ELF-1 (cell line): Measurements from ENCODE around the gene LYRM7.
"Not testable (repeated sequence)": the region's sequence is repeated elsewhere in the genome, so short reads cannot be mapped to it uniquely, and the experiment has no call there.

Source experiments
- DNase-seq: peaks from one replicate; pipeline ENCODE4 v3.0.0-alpha.2; 2016; ENCODE audit warnings: low read depth, low spot score

Gene LYRM7

GRCh38 chr5:131170540-131171275 is at the start of gene LYRM7:
Gene LYRM7, plus strand, starts transcription at chr5:131170944. Its CDS starts 77 bp downstream, at chr5:131171021.
- peak; percentile 99 for DNase-seq

DNA sequence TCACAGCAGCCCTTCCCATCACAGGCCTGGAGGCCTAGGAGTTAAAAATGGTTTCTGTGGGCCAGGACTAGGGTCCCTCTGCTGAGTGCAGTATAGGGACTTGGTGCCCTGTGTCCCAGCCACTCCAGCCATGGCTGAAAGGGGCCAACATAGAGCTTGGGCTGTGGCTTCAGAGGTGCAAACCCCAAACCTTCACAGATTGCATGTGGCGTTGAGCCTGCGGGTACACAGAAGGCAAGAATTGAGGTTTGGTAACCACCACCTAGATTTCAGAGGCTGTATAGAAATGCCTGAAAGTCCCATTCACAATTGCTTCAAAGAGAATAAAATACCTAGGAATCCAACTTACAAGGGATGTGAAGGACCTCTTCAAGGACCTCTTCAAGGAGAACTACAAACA is 43.5 kb upstream of the LYRM7 start:
- not testable (repeated sequence) for DNase-seq

- DNase-seq, result no peak
These were observed 41.4 kb upstream of the LYRM7 start for GRCh38 chr5:131129306-131129705.

DNA sequence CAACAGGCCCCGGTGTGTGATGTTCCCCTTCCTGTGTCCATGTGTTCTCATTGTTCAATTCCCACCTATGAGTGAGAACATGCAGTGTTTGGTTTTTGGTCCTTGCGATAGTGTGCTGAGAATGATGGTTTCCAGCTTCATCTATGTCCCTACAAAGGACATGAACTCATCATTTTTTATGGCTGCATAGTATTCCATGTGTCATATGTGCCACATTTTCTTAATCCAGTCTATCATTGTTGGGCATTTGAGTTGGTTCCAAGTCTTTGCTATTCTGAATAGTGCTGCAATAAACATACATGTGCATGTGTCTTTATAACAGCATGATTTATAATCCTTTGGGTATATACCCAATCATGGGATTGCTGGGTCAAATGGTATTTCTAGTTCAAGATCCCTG is 37.7 kb upstream of the LYRM7 start:
- DNase-seq, result not testable (repeated sequence)

- not testable (repeated sequence) for DNase-seq
These were observed 32.3 kb upstream of the LYRM7 start for GRCh38 chr5:131138406-131138805.

- no peak for DNase-seq
These were observed 31.4 kb upstream of the LYRM7 start for GRCh38 chr5:131139321-131139720.

- DNase-seq, result no peak
These were observed 27.6 kb upstream of the LYRM7 start for GRCh38 chr5:131142970-131143617.

DNA sequence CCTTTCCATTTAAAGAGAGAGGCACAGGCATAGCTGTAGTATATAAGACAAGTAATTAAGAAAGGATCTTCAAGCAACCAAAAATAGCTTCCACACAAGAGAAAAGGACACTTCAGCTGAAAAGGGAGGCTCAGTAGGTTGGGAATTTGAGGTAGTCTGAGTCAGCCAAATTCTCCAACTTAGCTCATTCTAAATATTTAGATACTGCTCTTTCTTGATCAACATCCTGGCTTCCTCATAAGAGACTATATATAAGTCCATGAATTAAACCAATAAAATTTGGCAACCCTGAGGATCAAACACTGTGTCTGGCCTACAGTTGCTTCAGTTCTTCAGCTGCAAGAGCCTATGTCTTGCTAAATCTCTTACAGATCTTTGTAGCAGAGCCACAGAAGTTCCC is 23.5 kb upstream of the LYRM7 start:
- no peak for DNase-seq

GRCh38 chr5:131148835-131149234 is 21.9 kb upstream of the LYRM7 start:
- DNase-seq, result no peak

GRCh38 chr5:131150408-131150807 is 20.3 kb upstream of the LYRM7 start:
- DNase-seq, result no peak

DNA sequence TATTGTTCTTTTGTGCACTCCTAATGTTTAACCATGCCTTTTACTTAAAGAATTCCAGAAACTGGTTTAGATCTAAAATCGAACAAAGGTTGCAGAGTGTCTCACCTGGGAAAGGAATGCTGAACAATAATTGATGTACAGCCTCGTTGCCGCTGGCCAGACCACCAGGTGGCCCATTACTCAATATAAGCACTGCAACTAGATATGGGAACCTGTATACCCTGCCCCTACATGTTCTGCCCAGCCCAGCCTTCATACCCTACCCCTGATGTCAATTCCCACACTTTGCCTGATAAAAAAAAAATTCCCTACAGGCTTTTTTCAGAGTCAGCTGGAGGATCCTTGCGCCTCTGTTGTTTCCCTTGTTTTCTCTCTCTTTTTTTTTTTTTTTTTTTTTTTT is 19.5 kb upstream of the LYRM7 start:
- no peak for DNase-seq

DNA sequence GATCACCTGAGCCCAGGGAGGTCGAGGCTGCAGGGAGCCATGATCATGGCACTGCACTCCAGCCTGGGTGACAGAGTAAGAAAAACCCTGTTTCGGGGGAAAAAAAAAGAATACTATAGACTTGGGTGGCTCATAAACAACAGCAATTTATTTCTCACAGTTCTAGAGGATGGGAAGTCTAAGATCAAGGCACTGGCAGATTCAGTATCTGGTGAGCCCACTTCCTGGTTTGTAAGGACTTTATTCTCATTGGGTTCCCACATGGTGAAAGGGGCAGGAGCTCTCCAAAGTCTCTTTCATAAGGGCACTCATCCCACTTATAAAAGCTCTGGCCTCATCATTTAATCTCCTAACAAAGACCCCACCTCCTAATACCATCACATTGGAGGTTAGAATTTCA is 14.4 kb upstream of the LYRM7 start:
- no peak for DNase-seq

DNA sequence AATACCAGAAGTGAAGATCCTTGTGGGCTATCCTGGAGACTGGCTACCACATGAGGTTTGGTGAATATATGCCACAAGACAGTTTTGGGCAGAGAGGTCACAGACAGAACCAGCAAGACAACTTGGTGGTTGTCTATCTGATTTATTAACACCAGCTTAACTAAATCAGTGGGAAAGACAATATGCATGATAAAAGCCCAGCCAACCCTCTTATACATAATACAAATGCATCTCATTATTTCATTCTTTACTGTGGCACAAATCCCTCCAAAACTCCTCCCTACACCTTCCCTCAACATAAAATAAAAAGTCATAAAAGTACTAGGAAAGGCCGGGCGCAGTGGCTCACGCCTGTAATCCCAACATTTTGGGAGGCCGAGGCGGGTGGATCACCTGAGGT is 13.8 kb upstream of the LYRM7 start:
- DNase-seq, result no peak

DNA sequence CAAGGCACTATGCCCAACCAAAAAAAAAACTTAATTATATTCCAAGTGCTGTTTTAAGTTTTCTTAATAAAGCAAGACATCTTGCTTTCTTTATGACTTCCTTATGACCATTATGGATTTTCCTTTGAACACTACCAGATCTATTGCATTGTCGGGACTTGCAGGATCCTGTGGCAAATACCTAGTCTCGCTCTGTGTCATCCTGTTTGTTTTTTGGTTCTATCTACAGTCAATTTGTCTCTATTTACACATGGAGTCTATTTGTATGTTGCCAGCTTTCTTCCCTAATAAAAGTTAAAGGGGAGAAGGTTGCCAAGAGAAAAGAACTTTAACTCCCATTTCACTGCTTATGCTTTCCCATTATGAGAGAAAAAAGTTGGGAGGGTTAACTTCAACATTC is 10.6 kb upstream of the LYRM7 start:
- no peak for DNase-seq

DNA sequence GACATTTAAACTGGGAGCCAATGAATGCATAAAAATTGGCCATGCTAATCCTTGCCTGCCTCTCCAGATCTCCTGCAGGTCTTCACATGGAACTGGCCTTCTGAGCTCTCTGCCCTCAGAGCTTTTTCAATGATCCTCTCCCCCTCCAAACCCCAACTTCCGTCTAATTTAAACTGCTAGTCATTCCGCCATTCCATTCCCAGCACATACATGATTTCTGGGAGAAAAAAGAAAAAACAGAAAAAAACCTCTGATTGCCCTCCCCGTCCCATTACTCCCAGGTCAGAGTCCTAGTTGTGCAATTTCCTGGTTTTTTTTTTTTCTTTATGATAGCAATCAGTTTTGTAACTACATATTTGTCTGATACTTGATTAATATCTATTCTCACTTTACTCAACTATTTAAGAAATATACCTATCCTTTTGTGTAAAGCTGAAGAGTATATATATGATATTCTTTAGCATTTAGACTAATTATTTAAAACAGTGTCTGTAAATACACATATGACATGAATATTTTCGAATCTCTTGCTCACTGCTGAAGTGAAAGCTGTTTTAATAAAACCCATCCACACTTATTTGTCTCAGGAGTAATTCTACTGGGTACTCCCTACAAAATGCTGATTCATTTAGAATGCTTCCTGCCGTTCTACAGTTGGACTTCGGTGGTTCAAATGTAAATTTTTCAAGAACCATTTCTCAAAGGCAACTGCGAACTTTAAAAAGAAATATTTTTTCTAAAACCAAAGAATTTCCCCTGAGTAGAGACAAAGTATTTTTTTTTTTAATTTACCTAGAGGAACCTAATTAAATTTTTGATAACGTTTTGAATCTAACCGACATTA is 7.2 kb upstream of the LYRM7 start:
- peak; percentile 11 for DNase-seq

DNA sequence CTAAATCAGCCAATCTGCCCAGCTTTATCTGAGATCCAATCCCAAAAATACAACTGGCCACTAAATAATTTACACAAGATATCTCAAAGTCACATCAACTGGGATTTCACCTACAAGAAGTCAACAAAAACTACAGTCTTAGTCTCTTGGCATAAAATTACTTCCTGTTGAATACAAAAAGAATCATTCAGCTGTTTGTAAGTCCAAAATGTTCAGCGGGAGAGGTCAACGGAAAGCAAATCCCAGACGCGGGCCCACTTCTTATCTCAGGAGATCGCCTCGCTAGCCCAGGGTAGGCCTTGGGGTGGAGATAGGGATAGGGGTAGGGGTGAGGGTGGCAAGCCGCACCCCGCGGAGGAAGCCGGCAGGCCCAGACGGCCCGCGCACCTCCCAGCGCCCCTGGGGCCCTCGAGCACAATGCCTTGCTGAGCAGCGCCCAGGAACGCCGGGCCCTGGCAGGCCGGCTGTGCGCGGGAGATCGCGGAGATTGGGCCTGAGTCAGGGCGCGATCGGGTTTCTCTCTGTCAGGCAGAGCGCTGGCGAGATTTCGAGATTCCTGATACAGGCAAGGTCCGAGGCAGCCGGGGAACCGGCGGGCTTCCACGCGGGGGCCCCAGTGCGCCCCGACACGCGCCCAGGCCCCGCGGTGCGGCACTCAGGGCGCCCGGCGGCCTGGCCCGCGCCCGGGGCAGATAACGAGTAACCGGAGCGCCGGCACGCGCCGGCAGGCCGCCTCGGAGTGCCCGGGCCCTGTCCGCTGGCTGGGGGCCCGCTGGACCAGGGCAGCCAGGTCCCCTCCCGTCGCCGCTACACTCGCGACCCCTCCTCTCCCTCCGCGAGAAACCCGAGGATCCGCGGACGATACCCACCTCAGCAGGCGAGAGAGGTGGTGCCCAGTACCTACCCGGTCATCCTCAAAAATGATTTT is 6.3 kb upstream of the LYRM7 start:
- peak; percentile 81 for DNase-seq

DNA sequence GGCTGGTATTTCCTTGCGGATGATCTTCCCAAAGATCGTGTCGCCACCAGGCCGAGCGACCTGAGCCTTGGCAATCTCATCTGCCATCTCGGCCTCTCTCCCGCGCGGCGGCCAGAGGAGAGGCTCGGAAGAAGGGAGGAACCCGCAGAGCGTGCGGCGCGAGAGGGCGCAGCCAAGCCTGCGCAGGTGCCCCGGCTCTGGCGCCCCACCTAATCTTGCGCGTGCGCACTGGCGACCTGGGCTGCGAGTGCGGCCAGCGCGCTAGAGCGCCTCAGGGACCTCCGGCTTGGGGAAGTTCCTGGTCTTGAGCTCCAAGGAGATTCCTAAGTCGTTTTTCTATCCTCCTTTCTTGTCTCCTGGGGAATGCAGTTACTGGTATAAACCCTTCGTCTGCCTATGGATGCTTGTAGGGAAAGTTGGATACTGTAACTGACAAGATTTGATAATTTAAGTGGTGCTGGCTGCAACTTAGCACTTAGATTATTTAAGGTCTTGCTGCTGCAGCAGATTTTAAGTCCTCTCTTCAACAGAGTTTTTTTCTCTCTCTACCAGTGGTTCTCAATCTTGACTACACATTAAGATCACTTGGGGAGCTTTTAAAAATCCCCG is 5.5 kb upstream of the LYRM7 start, which contains the start of gene HINT1:
HINT1 (minus strand) TSS at position 138 of the 609 bp plus-strand sequence; CDS start at position 87, 51 bp downstream.
- DNase-seq, result peak; percentile 97

- DNase-seq, result no peak
These were observed 3.1 kb upstream of the LYRM7 start for GRCh38 chr5:131167615-131168014.

GRCh38 chr5:131169810-131170539 is 769 bp upstream of the LYRM7 start:
- DNase-seq, result no peak

- no peak for DNase-seq
These were observed 599 bp downstream of the LYRM7 start for GRCh38 chr5:131171276-131171810.
